K562 (cell line): ENCODE results near the gene NKAIN4. TPM values are rescaled to one million over a fixed set of nuclear protein-coding genes. Genes with fewer than 3 reads are reported as not detected.

Experiments used
- ARHGAP35 ChIP-seq: fragments of 450-650 bp; IDR thresholded peaks from 2 replicates; pipeline ENCODE4 v1.6.1; 2018; ENCODE audit not compliant: partially characterized antibody
- ASH1L ChIP-seq: fragments of 450-650 bp; IDR thresholded peaks from 2 replicates; pipeline ENCODE4 v1.6.1; 2018; ENCODE audit warnings: borderline replicate concordance, mild to moderate bottlenecking, low read depth; ENCODE audit not compliant: partially characterized antibody
- CREB1 ChIP-seq, 2 experiments: sonication (generic) in 1 of 2; formaldehyde crosslinking in 1 of 2; IDR thresholded peaks; 2 replicates each; pipeline versions ENCODE4 v1.6.1 to v1.8.0; 2012 to 2022; ENCODE audit warnings: inconsistent platforms in 1 of 2, mild to moderate bottlenecking in 1 of 2, missing genetic modification reagents in 1 of 2, moderate library complexity in 1 of 2
- HOXB6 ChIP-seq: fragments of 250-450 bp; sonication (Bioruptor Pico); IDR thresholded peaks from 2 replicates; pipeline ENCODE4 v1.5.1; 2022; ENCODE audit warnings: mild to moderate bottlenecking, borderline replicate concordance
- MCM5 ChIP-seq: fragments of 450-650 bp; IDR thresholded peaks from 2 replicates; pipeline ENCODE4 v1.6.1; 2016; ENCODE audit warnings: low read depth
- PHF21A ChIP-seq: fragments of 450-650 bp; IDR thresholded peaks from 2 replicates; pipeline ENCODE4 v1.6.1; 2017; ENCODE audit warnings: low read depth, borderline replicate concordance
- POLR2G ChIP-seq: fragments of 200-400 bp; formaldehyde crosslinking; IDR thresholded peaks from 2 replicates; pipeline ENCODE4 v1.6.1; 2017; ENCODE audit warnings: low read depth, mild to moderate bottlenecking, antibody characterized with exemption, low read length, moderate library complexity
- RAD21 ChIP-seq, 2 experiments: fragments of 250-450 bp in 1 of 2; fragments of 450-650 bp in 1 of 2; sonication (Bioruptor Pico) in 1 of 2; formaldehyde crosslinking in 1 of 2; IDR thresholded peaks in 1 of 2; conservative IDR thresholded peaks in 1 of 2; 2 replicates each; pipeline versions ENCODE4 v1.4.0 to v1.8.0; 2020 to 2022; ENCODE audit warnings: mild to moderate bottlenecking in 2 of 2, moderate library complexity in 1 of 2
- RBFOX2 ChIP-seq: fragments of 200-400 bp; formaldehyde crosslinking; IDR thresholded peaks from 2 replicates; pipeline ENCODE4 v1.6.1; 2017; ENCODE audit warnings: low read depth, mild to moderate bottlenecking, low read length, moderate library complexity
- SUPT5H ChIP-seq: fragments of 450-650 bp; IDR thresholded peaks from 2 replicates; pipeline ENCODE4 v1.6.1; 2016
- TEAD2 ChIP-seq: fragments of 450-650 bp; IDR thresholded peaks from 2 replicates; pipeline ENCODE4 v1.6.1; 2016; ENCODE audit warnings: missing genetic modification characterization, control low read depth, missing compliant biosample characterization
- THRAP3 ChIP-seq: fragments of 450-650 bp; IDR thresholded peaks from 2 replicates; pipeline ENCODE4 v1.6.1; 2016; ENCODE audit warnings: mild to moderate bottlenecking, inconsistent platforms, borderline replicate concordance
- THRB ChIP-seq: fragments of 450-650 bp; formaldehyde crosslinking; conservative IDR thresholded peaks from 2 replicates; pipeline ENCODE4 v1.4.0; 2022; ENCODE audit warnings: mild to moderate bottlenecking, missing genetic modification characterization
- ZBTB12 ChIP-seq: fragments of 250-450 bp; sonication (Bioruptor Pico); IDR thresholded peaks from 2 replicates; pipeline ENCODE4 v1.4.0; 2020
- ZNF318 ChIP-seq, 2 experiments: fragments of 450-650 bp; IDR thresholded peaks; 2 replicates each; pipeline ENCODE4 v1.6.1; 2016; ENCODE audit warnings: mild to moderate bottlenecking in 2 of 2, borderline replicate concordance in 1 of 2, low read depth in 1 of 2, moderate library complexity in 1 of 2
- polyA plus RNA-seq, 8 experiments: library from polyadenylated mRNA; depleted of rRNA in 4 of 8; stranded (reverse) in 5 of 8; unstranded in 3 of 8; fragments of >200 nt; fragmentation: Nextera tagmentation in 2 of 8; fragmentation: Illumina TruSeq in 1 of 8; extraction: Ambion mirVana in 2 of 8; extraction: Trizol in 1 of 8; gene quantifications; 2 replicates each; pipeline versions ENCODE4 v1.2.1 to v1.2.3, GENCODE V29; 2011 to 2014; ENCODE audit warnings: inconsistent platforms in 1 of 8, missing spikeins in 1 of 8
- total RNA-seq, 7 experiments: library from RNA; depleted of rRNA in 6 of 7; stranded (reverse); fragments of >200 nt in 6 of 7; fragmentation: Illumina TruSeq in 2 of 7; extraction: Trizol in 2 of 7; gene quantifications; 2 replicates each; pipeline versions ENCODE4 v1.2.1 to v1.2.3, GENCODE V29; 2011 to 2021; ENCODE audit warnings: low replicate concordance in 1 of 7

Gene NKAIN4
- total and polyA plus RNA-seq, 9 of the 15 experiments (the other 6 are each of a cell fraction or from before 2014, with no cell fraction given) = not detected

- TF ChIP-seq THRB (CRISPR knock-in tag) (no peak), RAD21 (CRISPR knock-in tag; conservative IDR thresholded peaks at IDR 0.05 in 1 of 2, IDR thresholded peaks at IDR 0.05 in 1 of 2) (no peak), MCM5 (no peak), ARHGAP35 (no peak), TEAD2 (no peak), CREB1 (IDR thresholded peaks at IDR 0.05) (no peak), CREB1 (CRISPR knock-in tag; IDR thresholded peaks at IDR 0.05) (no peak), THRAP3 (no peak), ZNF318 (IDR thresholded peaks at IDR 0.05; ENCODE audit: borderline replicate concordance in 1 of 2, low read depth in 1 of 2) (no peak), POLR2G (peak; percentile 51), SUPT5H (peak; percentile 19; the same call in 1 of the 2 replicates), ASH1L (no peak), ZBTB12 (CRISPR knock-in tag) (no peak), HOXB6 (CRISPR knock-in tag) (no peak), RBFOX2 (peak; percentile 56), PHF21A (no peak)
These were observed 29.3 kb upstream of the NKAIN4 start (continued) for GRCh38 chr20:63283397-63284082.
